Measurements from ENCODE around the gene PCK2. TPM values are rescaled to one million over a fixed set of nuclear protein-coding genes. Genes with fewer than 3 reads are reported as not detected.

Gene PCK2
- total and polyA plus RNA-seq, 4 donors = 3.9 to 7.0 (median 5.8) TPM

- Histone ChIP-seq H3K36me3 (ENCODE audit: control insufficient read depth, insufficient read depth, low read length) (peaks cover 29% of the 10 kb centered on the region), H3K27ac (ENCODE audit: low read depth, low read length) (no peak overlapping the region), H3K9me3 (ENCODE audit: control insufficient read depth, insufficient read depth, low read length) (no peaks in the 10 kb centered on the region), H3K4me3 (ENCODE audit: low read depth, low read length) (no peak overlapping the region), H3K4me1 (ENCODE audit: control insufficient read depth, insufficient read depth, low read length) (peaks cover 29% of the 10 kb centered on the region), H3K27me3 (ENCODE audit: control insufficient read depth, insufficient read depth, low read length) (no peaks in the 10 kb centered on the region)
- DNase-seq (ENCODE audit: low read depth in 4 of 6, low spot score in 6 of 6) = no peak
- WGBS (ENCODE audit: insufficient coverage) = no CpG with 5 or more reads among the region's 1 CpG
Observed at GRCh38 chr14:24133735-24134134, 39.6 kb downstream of the PCK2 start.

GRCh38 chr14:24135584-24135833, 41.4 kb downstream of the PCK2 start:
- no peaks in the 10 kb centered on the region for H3K9me3 ChIP-seq (ENCODE audit: control insufficient read depth, insufficient read depth, low read length)
- no peak for DNase-seq (ENCODE audit: low read depth in 4 of 6, low spot score in 6 of 6)
- peak overlapping the region; percentile 22 for H3K27ac ChIP-seq (ENCODE audit: low read depth, low read length)
- peaks cover 39% of the 10 kb centered on the region for H3K36me3 ChIP-seq (ENCODE audit: control insufficient read depth, insufficient read depth, low read length)
- 4% methylated on average over 9 of the region's 9 CpGs for WGBS (ENCODE audit: insufficient coverage)
- H3K27me3 ChIP-seq (ENCODE audit: control insufficient read depth, insufficient read depth, low read length) = no peaks in the 10 kb centered on the region
- H3K4me1 ChIP-seq (ENCODE audit: control insufficient read depth, insufficient read depth, low read length) = peaks cover 44% of the 10 kb centered on the region
- peak overlapping the region; percentile 80 for H3K4me3 ChIP-seq (ENCODE audit: low read depth, low read length)

- WGBS (ENCODE audit: insufficient coverage) = under 1% methylated on average over 72 of the region's 75 CpGs
- DNase-seq (ENCODE audit: low read depth in 4 of 6, low spot score in 6 of 6) = peak; percentile 58 to 96 (median 81)
- Histone ChIP-seq H3K27me3 (ENCODE audit: control insufficient read depth, insufficient read depth, low read length) (no peaks in the 10 kb centered on the region), H3K36me3 (ENCODE audit: control insufficient read depth, insufficient read depth, low read length) (peaks cover 39% of the 10 kb centered on the region), H3K9me3 (ENCODE audit: control insufficient read depth, insufficient read depth, low read length) (no peaks in the 10 kb centered on the region), H3K4me3 (ENCODE audit: low read depth, low read length) (peak within 1 kb of the TSS; percentile 80), H3K4me1 (ENCODE audit: control insufficient read depth, insufficient read depth, low read length) (peaks cover 49% of the 10 kb centered on the region), H3K27ac (ENCODE audit: low read depth, low read length) (peak within 1 kb of the TSS; percentile 27)
Observed at GRCh38 chr14:24135834-24136683, 41.9 kb downstream of the PCK2 start, which contains the start of gene PSME1. Gene PSME1 (plus strand): TSS chr14:24136194. CDS start chr14:24136263, 69 bp downstream.

DNA sequence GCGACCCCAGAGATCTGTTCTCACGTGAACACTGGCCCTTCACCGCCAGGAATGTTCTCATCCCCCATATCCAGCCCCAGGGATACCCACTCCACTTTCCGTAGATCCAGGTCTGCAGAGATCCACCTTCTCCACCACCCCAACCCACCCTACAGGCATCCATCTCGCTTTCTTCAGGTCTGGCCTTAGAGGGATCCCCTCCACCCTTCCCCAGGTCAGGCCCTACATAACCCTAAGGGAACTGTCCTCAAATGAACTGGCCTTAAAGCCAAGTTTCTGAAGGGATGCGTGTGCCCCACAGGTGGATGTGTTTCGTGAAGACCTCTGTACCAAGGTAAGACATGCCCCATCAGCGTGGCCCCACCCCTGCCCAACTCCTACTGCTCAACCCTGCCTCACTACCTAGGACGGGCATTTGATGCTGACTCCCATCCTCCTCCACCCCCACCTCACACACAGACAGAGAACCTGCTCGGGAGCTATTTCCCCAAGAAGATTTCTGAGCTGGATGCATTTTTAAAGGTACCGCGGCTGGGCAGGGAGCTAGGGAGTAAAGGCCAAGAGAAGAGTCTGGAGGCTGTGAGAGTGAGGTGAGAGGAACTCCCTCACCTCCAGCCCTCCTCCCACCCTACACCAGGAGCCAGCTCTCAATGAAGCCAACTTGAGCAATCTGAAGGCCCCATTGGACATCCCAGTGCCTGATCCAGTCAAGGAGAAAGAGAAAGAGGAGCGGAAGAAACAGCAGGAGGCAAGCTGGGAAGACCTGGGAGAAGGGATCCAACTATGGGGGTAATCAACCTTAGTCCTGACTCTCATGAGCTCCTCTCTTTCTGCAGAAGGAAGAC, 42.8 kb downstream of the PCK2 start:
- 47% methylated on average over 9 of the region's 13 CpGs for WGBS (ENCODE audit: insufficient coverage)
- no peaks in the 10 kb centered on the region for H3K27me3 ChIP-seq (ENCODE audit: control insufficient read depth, insufficient read depth, low read length)
- no peak for DNase-seq (ENCODE audit: low read depth in 4 of 6, low spot score in 6 of 6)
- H3K27ac ChIP-seq (ENCODE audit: low read depth, low read length) = peak overlapping the region; percentile 25
- H3K9me3 ChIP-seq (ENCODE audit: control insufficient read depth, insufficient read depth, low read length) = no peaks in the 10 kb centered on the region
- peak overlapping the region; percentile 80 for H3K4me3 ChIP-seq (ENCODE audit: low read depth, low read length)
- H3K36me3 ChIP-seq (ENCODE audit: control insufficient read depth, insufficient read depth, low read length) = peaks cover 34% of the 10 kb centered on the region
- peaks cover 51% of the 10 kb centered on the region for H3K4me1 ChIP-seq (ENCODE audit: control insufficient read depth, insufficient read depth, low read length)

- Histone ChIP-seq H3K4me1 (ENCODE audit: control insufficient read depth, insufficient read depth, low read length) (peaks cover 56% of the 10 kb centered on the region), H3K36me3 (ENCODE audit: control insufficient read depth, insufficient read depth, low read length) (peaks cover 27% of the 10 kb centered on the region), H3K27me3 (ENCODE audit: control insufficient read depth, insufficient read depth, low read length) (no peaks in the 10 kb centered on the region), H3K9me3 (ENCODE audit: control insufficient read depth, insufficient read depth, low read length) (no peaks in the 10 kb centered on the region), H3K4me3 (ENCODE audit: low read depth, low read length) (peak overlapping the region; percentile 9), H3K27ac (ENCODE audit: low read depth, low read length) (no peak overlapping the region)
- DNase-seq (ENCODE audit: low read depth in 4 of 6, low spot score in 6 of 6) = no peak
- 92% methylated on average over 6 of the region's 8 CpGs for WGBS (ENCODE audit: insufficient coverage)
Observed at GRCh38 chr14:24137529-24138395, 43.7 kb downstream of the PCK2 start.

- H3K4me3 ChIP-seq (ENCODE audit: low read depth, low read length) = no peak overlapping the region
- no peak overlapping the region for H3K27ac ChIP-seq (ENCODE audit: low read depth, low read length)
- 90% methylated on average over 13 of the region's 13 CpGs for WGBS (ENCODE audit: insufficient coverage)
- H3K9me3 ChIP-seq (ENCODE audit: control insufficient read depth, insufficient read depth, low read length) = no peaks in the 10 kb centered on the region
- H3K4me1 ChIP-seq (ENCODE audit: control insufficient read depth, insufficient read depth, low read length) = peaks cover 56% of the 10 kb centered on the region
- H3K36me3 ChIP-seq (ENCODE audit: control insufficient read depth, insufficient read depth, low read length) = peaks cover 27% of the 10 kb centered on the region
- H3K27me3 ChIP-seq (ENCODE audit: control insufficient read depth, insufficient read depth, low read length) = no peaks in the 10 kb centered on the region
- no peak for DNase-seq (ENCODE audit: low read depth in 4 of 6, low spot score in 6 of 6)
Observed at GRCh38 chr14:24138396-24139271, 44.5 kb downstream of the PCK2 start.

DNA sequence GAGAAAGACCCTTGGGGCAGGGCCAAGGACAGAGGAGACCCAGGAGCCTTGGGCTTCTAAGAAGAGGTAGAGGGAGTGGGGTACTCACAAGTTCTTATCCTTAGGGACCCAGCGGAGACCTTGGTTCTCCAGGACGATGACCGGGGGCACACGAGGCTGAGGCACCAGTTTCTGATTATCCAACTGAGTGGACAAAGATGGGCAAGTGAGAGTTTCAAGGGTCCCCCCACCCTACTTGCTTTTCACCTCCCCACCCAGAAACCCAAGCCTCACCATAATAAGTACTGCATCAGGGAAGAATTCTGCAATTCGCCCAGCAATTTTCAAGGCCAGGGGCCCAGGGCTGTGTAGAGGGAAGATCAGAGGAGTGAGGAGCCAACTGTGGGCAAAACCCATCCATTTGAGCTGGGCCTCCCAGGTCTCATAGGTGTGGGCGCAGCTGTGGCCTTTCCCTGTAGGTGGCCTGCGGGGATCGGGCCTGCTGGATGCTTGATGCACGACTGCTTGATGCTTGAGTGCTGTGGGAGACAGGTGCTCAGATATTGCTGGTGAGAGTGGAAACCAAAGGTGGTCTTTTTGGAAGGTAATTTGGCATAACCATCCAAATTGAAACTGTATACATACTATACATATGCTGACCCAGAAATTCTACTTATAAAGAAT, 45.3 kb downstream of the PCK2 start:
- Histone ChIP-seq H3K27me3 (ENCODE audit: control insufficient read depth, insufficient read depth, low read length) (no peaks in the 10 kb centered on the region), H3K4me1 (ENCODE audit: control insufficient read depth, insufficient read depth, low read length) (peaks cover 56% of the 10 kb centered on the region), H3K9me3 (ENCODE audit: control insufficient read depth, insufficient read depth, low read length) (no peaks in the 10 kb centered on the region), H3K4me3 (ENCODE audit: low read depth, low read length) (peak overlapping the region; percentile 6), H3K36me3 (ENCODE audit: control insufficient read depth, insufficient read depth, low read length) (peaks cover 31% of the 10 kb centered on the region), H3K27ac (ENCODE audit: low read depth, low read length) (no peak overlapping the region)
- WGBS (ENCODE audit: insufficient coverage) = 85% methylated on average over 7 of the region's 9 CpGs
- DNase-seq (ENCODE audit: low read depth in 4 of 6, low spot score in 6 of 6) = no peak

DNA sequence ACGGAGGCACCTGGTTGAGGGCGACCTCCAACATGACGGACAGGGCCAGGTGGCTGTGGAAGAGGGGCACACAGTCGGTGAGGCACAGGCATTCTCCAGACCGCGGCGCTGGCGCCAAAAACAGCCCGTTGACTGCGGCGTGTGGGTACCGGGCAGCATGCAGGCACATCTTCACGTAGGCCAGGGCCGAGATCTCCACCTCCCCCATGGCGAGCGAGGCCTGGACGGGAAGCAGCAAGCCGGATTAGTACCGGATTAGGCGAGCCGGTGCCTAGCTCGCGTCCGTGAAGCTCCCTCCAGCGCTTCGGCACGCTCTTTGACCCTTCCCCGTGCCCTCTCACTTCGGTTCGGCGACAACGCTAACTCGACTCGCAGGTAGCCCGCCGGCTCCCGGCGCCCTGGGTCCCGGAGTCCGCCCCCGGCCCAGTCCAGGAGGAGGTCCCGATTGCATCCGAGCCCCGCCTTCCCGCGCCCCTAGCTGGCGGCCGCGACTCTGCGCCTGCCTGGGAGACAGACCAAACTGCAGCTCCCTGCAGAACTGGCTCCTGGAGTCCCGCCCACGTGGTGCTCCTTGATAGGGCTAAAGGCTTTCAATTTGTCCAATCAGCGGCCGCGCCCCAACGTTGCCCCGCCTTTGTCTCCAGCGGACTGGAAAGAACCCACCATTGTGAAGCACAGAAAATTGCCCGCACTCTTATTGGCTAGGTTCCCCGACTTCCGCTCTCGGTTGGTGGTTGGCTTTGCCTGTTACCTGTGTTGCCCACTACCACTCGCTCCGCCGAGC, 47.2 kb downstream of the PCK2 start, which contains the start of gene EMC9:
Gene EMC9, minus strand, starts transcription at position 495 of the 784 bp plus-strand sequence. Its CDS starts 287 bp downstream, at position 208.
- WGBS (ENCODE audit: insufficient coverage) = 0% methylated on average over 65 of the region's 65 CpGs

More for the DNA sequence above, 47.2 kb downstream of the PCK2 start, which contains the start of gene EMC9:
- Histone ChIP-seq H3K4me3 (ENCODE audit: low read depth, low read length) (peak within 1 kb of the TSS; percentile 95), H3K36me3 (ENCODE audit: control insufficient read depth, insufficient read depth, low read length) (peaks cover 31% of the 10 kb centered on the region), H3K9me3 (ENCODE audit: control insufficient read depth, insufficient read depth, low read length) (no peaks in the 10 kb centered on the region), H3K4me1 (ENCODE audit: control insufficient read depth, insufficient read depth, low read length) (peaks cover 56% of the 10 kb centered on the region), H3K27me3 (ENCODE audit: control insufficient read depth, insufficient read depth, low read length) (no peaks in the 10 kb centered on the region), H3K27ac (ENCODE audit: low read depth, low read length) (peak within 1 kb of the TSS; percentile 97)
- peak; percentile 98 to 100 (median 100) for DNase-seq (ENCODE audit: low read depth in 4 of 6, low spot score in 6 of 6)

Measured in spinal cord (tissue), 10 donors.